PFSK-1 (cell line): Measurements from ENCODE around the gene ULBP3.

Source experiments
- FOXP2 ChIP-seq: optimal IDR thresholded peaks from 2 replicates; pipeline ENCODE3; 2011; ENCODE audit warnings: borderline replicate concordance, control low read depth, inconsistent platforms; ENCODE audit not compliant: insufficient read depth; ENCODE audit errors: extremely low read length, extremely low read depth
- POLR2AphosphoS5 ChIP-seq: IDR thresholded peaks from 2 replicates; pipeline ENCODE4 v1.6.1; 2012; ENCODE audit warnings: low read depth, mild to moderate bottlenecking, control low read depth, low read length, moderate library complexity
- SIN3A ChIP-seq: IDR thresholded peaks from 2 replicates; pipeline ENCODE4 v1.6.1; 2012; ENCODE audit warnings: mild to moderate bottlenecking, low read length, moderate library complexity, borderline replicate concordance; ENCODE audit not compliant: insufficient read depth
- TAF1 ChIP-seq: IDR thresholded peaks from 2 replicates; pipeline ENCODE4 v1.6.1; 2012; ENCODE audit warnings: low read length, control low read depth, borderline replicate concordance; ENCODE audit not compliant: insufficient read depth
- TF ChIP-seq, protein P1 (sequence below), 2 experiments: IDR thresholded peaks; 2 replicates each; pipeline versions ENCODE4 v1.6.1 to v1.8.0; 2011 to 2012; ENCODE audit warnings: low read depth in 2 of 2, low read length in 2 of 2, control low read depth in 1 of 2, inconsistent platforms in 1 of 2, mild to moderate bottlenecking in 1 of 2, moderate library complexity in 1 of 2; ENCODE audit not compliant: insufficient read depth in 1 of 2

DNA sequence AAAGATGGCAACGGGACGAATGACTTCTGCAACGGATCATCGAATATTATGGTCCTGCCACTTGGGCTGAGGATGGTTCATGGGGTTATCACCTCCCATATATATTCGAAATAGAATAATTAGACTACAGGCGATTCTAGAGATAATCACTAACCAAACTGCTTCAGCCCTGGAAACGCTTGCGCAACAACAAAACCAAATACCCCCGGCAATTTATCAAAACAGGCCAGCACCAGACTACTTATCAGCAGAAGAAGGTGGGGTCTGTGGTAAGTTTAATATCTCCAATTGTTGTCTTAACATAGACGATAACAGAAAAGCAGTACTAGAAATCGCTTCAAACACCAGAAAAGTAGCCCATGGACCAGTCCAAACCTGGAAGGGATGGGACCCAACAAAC, 31.0 kb upstream of the ULBP3 start:
- TF ChIP-seq POLR2AphosphoS5 (no peak), TAF1 (no peak), SIN3A (no peak), FOXP2 (no peak)
- TF ChIP-seq, protein P1, sequence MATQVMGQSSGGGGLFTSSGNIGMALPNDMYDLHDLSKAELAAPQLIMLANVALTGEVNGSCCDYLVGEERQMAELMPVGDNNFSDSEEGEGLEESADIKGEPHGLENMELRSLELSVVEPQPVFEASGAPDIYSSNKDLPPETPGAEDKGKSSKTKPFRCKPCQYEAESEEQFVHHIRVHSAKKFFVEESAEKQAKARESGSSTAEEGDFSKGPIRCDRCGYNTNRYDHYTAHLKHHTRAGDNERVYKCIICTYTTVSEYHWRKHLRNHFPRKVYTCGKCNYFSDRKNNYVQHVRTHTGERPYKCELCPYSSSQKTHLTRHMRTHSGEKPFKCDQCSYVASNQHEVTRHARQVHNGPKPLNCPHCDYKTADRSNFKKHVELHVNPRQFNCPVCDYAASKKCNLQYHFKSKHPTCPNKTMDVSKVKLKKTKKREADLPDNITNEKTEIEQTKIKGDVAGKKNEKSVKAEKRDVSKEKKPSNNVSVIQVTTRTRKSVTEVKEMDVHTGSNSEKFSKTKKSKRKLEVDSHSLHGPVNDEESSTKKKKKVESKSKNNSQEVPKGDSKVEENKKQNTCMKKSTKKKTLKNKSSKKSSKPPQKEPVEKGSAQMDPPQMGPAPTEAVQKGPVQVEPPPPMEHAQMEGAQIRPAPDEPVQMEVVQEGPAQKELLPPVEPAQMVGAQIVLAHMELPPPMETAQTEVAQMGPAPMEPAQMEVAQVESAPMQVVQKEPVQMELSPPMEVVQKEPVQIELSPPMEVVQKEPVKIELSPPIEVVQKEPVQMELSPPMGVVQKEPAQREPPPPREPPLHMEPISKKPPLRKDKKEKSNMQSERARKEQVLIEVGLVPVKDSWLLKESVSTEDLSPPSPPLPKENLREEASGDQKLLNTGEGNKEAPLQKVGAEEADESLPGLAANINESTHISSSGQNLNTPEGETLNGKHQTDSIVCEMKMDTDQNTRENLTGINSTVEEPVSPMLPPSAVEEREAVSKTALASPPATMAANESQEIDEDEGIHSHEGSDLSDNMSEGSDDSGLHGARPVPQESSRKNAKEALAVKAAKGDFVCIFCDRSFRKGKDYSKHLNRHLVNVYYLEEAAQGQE (IDR thresholded peaks at IDR 0.05; ENCODE audit: insufficient read depth in 1 of 2, low read depth in 2 of 2, low read length in 2 of 2) = no peak
